GM19467 (cell line): ENCODE measurements around the gene OBSCN.

Source experiments
- ATAC-seq: cut with Tn5 transposase; IDR thresholded peaks from one replicate; pipeline ENCODE4 v1.9.1; 2021; ENCODE audit warnings: mild to moderate bottlenecking, moderate library complexity; ENCODE audit not compliant: unreplicated experiment

Gene OBSCN

GRCh38 chr1:228207851-228208821 is at the start of gene OBSCN:
TSS of gene OBSCN (plus strand) at chr1:228208044. CDS start at chr1:228211784, 3,740 bp downstream.
- no peak for ATAC-seq

- no peak for ATAC-seq
Observed at GRCh38 chr1:228158151-228159007, 49.5 kb upstream of the OBSCN start.

DNA sequence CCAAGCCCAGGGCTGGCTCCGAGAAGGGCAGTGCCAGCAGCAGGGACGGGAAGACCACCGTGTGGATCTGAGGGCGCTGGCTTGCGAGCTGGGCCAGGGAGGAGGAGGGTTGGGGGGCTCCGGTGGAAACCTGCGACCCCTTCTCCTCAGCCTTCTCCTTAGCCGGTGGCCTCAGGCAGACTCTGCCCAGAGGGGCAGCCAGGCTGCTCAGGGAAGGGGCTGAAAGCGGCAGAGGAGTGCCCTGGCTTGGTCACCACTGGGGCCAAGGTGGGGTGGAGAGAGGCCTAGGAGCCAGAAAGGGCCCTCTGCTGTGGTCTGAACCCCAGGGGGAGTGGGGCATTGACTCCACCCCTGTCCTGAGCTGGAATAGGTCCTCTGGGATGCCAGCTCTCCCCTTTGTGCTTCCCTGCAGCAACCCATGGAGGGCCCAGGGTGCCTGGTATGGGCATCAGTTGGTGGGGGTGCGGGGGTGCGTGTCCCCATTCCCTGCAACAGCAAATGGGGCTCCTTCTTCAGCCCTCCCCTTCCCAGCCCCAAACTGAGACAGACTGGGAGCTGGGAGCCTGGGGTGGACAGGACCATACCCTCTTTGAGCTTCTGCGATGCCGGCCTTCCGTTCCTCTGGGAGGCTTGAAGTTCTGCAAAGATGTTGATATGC is 48.7 kb upstream of the OBSCN start:
- no peak for ATAC-seq

DNA sequence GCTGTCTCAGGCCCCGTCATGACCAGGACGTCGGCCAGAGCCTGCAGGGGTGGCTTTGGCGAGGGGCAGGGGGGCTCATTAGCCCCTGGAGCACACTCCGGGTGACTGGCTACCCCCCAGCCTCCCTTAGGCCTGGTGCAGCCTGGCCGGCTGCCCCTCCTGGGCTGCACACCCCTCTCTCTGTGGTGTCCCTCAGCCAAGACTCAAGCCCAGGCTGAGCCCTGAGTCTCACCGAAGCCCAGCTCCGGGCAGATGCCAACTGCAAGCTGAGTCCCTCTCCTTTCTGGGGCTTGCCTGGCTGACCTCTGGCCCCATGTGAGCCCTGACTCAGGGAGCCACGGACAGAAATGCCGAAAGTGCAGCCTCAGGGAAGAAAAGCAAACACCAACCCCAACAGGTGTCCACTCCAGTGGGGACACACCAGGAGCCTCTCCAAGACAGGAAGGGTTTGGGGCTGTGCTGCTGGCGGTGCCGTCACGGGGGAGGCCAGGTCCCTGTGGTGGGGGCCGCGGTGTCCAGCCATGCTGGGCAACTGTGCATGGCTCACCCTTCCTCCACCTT is 47.6 kb upstream of the OBSCN start:
- no peak for ATAC-seq

DNA sequence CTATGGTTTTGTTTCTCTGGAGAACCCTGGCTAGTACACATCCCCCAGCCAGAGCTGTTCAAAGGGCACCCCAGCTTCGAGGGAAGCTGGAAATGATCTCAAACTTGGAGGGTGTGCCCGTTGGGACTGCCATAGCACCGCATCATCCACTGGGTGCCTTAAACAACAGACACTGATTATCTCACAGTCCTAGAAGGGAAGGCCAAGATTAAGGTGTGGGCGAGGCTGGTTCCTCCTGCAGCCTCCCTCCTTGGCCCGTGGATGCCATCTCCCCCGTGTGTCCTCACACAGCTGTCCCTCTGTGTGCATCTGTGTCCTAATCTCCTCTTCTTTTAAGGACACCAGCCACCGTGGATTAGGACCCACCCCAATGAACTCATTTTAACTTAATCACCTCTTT is 46.5 kb upstream of the OBSCN start:
- ATAC-seq: no peak

- no peak for ATAC-seq
Observed at GRCh38 chr1:228161866-228162265, 46.0 kb upstream of the OBSCN start.

DNA sequence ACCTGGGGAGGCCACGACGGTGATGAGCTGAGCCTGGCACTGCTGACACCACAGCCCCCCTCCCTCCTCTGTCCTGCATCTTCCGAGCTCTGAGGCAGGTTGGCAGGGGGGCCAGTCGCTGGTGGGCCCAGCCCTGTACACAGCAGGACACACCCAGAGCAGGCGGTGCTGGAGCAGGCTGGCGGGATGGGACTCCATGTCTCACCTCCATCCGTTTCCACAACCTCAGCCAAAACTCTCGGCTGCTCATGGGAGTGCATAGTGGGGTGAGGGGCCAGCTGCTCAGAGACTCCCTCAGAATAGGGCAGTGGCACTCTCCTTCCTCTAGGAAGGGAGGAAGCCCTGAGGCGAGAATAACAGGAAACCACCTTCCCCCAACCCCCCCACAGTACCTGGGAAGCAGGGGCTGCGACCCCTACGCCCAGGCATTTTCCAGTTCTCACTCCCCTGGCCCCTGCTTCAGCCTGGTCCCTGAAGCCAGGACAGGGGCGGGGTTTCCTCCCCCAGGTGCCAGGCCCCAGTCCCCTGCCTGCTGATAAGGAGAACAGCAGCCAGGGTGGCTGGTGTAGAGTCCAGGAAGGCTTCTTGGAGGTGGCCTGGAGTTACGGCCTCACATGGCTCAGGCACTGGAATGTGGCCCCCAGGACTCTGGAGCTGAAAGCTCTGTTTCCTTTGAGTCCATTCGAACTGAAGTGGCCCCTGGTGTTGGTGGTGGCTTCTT is 45.4 kb upstream of the OBSCN start:
- ATAC-seq: no peak

GRCh38 chr1:228163007-228163753 is 44.7 kb upstream of the OBSCN start:
- no peak for ATAC-seq

- no peak for ATAC-seq
Observed at GRCh38 chr1:228163776-228164519, 43.9 kb upstream of the OBSCN start.

DNA sequence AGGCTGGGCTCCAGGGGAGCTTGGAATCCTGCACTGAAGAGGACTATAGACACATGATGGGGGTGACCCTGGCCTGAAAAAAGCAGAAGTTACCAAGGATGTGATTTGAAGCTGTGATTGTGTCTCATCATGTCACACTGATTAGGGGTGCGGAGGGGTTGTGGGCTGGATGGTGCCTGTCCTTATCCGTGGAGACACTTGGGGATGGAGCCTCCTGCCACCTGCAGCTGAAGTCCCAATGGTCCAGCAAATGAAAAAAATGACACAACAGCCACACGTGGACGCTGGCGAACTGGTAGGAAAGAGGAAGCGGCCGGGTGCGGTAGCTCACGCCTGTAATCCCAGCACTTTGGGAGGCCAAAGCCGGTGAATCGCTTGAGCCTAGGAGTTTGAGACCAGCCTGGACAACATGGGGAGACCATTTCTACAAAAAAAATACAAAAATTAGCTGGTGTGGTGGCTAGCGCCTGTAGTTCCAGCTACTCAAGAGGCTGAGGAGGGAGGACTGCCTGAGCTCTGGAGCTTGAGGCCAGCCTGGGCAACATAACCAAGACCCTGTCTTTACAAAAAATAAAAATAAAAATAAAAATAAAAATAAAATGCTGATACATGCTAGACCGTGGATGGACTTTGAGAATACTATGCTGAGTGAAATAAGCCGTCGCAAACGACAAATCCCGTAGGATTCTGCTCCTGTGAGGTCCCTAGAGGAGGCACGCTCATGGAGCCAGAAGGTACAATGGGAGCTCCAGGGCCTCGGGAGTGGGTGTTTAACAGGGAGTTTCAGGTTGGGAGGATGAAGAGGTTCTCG is 43.1 kb upstream of the OBSCN start:
- no peak for ATAC-seq

DNA sequence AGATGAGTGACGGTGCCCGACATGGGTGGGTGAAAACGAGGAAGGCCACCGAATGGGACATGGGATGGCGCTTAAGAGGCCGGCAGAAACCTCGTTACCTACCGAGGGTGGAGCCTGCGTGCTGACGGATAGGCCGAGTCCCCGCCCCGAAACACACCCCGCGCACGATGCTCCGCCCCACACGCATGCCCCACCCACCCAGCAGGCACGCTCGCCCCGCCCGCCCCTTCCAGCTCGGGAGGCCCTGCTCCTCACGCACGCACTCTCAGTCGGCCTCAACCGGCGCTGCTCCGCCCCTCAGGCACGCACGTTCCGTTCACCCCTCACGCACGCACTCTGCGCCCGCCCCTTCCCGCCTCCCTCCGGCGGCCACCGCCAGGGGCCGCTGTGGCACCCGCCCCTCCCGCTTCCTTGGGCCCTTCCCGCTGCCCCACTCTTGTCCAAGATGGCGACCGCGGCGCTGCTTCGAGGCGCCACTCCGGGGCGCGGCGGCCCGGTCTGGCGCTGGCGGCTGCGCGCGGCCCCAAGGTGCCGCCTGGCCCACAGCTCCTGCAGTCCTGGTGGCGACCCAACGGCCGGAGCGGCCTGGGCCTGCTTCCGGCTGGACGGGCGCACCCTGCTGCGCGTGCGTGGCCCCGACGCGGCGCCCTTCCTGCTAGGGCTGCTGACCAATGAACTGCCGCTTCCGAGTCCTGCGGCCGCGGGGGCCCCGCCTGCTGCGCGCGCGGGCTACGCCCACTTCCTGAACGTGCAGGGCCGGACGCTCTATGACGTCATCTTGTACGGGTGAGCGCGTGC is 42.3 kb upstream of the OBSCN start, which contains the start of gene IBA57:
Gene IBA57 (plus strand): TSS at position 433 of the 798 bp plus-strand sequence. CDS start 13 bp downstream, at position 446.
- peak; percentile 81 for ATAC-seq

DNA sequence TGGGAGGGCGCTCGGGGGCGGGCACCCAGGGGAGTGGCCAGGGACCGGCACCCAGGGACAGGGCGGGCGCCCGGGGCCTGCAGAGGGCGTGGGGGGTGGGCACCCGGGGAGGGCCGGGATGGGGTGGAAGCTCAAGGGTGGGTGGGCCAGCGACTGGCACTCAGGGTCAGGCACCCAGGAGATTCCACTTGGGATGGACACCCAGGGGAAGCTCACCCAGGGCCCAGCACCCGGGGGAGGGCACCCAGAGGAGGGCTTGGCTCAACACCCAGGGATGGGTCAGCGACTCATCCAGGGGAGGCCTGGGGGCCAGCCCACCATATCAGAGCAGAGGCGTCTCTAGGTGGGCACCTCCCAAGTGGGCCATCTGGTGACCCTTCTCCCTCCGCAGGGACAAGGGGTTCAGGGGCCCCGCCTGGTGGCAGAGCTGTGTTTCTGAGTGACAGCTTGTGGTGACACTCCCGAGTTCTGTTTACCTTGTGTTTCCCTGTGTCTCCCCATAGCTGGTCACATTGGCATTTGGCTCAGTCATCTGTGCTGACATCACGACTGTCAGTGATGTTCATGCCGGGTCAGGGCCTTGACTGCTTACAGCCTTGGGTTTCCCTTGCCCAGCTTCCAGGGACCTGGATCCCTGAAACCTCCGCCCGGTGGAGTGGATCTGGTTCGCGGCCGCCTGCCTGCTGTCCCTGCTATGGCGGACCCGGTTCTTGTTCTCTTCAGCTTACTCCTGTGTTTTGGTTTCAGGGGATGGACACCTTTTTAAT is 41.5 kb upstream of the OBSCN start:
- peak; percentile 4 for ATAC-seq

GRCh38 chr1:228168563-228169270 is 39.1 kb upstream of the OBSCN start:
- no peak for ATAC-seq

- ATAC-seq: no peak
Observed at GRCh38 chr1:228169345-228169744, 38.5 kb upstream of the OBSCN start.

GRCh38 chr1:228170666-228171065 is 37.2 kb upstream of the OBSCN start:
- no peak for ATAC-seq
